Endothelial cell of umbilical vein (primary cell): Measurements from ENCODE around the gene RAD52.

Source experiments
- CTCF ChIP-seq, 2 donors: IDR thresholded peaks; 1 replicate in 1 of 2; 2 replicates in 1 of 2; pipeline ENCODE4 v1.5.1; 2011; ENCODE audit warnings: low read length in 2 of 2, mild to moderate bottlenecking in 2 of 2, moderate library complexity in 2 of 2, control low read depth in 1 of 2, inconsistent platforms in 1 of 2, low read depth in 1 of 2; ENCODE audit not compliant: insufficient read depth in 1 of 2; ENCODE audit errors: extremely low read depth in 1 of 2
- EZH2 ChIP-seq: IDR thresholded peaks from 2 replicates; pipeline ENCODE4 v1.6.1; 2012; ENCODE audit warnings: borderline replicate concordance, low read depth, mild to moderate bottlenecking, moderate library complexity, low read length, inconsistent platforms; ENCODE audit not compliant: severe bottlenecking
- FOS ChIP-seq: IDR thresholded peaks from 2 replicates; pipeline ENCODE4 v1.6.1; 2011; ENCODE audit warnings: mild to moderate bottlenecking, low read length, moderate library complexity, borderline replicate concordance; ENCODE audit not compliant: insufficient read depth
- JUN ChIP-seq: IDR thresholded peaks from 2 replicates; pipeline ENCODE4 v1.6.1; 2011; ENCODE audit warnings: borderline replicate concordance, low read depth; ENCODE audit not compliant: insufficient read length, insufficient read depth
- MAX ChIP-seq: IDR thresholded peaks from 2 replicates; pipeline ENCODE4 v1.6.1; 2011; ENCODE audit not compliant: insufficient read depth, insufficient read length
- MYC ChIP-seq: IDR thresholded peaks from one replicate; pipeline ENCODE4 v1.6.1; 2011; ENCODE audit warnings: mild to moderate bottlenecking, low read depth, low read length
- POLR2A ChIP-seq: IDR thresholded peaks from 2 replicates; pipeline ENCODE4 v1.6.1; 2012; ENCODE audit warnings: low read depth, mild to moderate bottlenecking, control low read depth, low read length
- POLR2AphosphoS5 ChIP-seq: IDR thresholded peaks from 2 replicates; pipeline ENCODE4 v1.6.1; 2012; ENCODE audit warnings: low read depth, mild to moderate bottlenecking, control low read depth, low read length, moderate library complexity; ENCODE audit not compliant: insufficient read depth

- no peak for TF ChIP-seq MYC
- no peak for TF ChIP-seq POLR2A
- TF ChIP-seq EZH2: no peak
- no peak for TF ChIP-seq CTCF (IDR thresholded peaks at IDR 0.05; ENCODE audit: extremely low read depth in 1 of 2, insufficient read depth in 1 of 2, low read depth in 1 of 2, low read length in 2 of 2)
- TF ChIP-seq JUN: no peak
- no peak for TF ChIP-seq POLR2AphosphoS5
- no peak for TF ChIP-seq MAX
- no peak for TF ChIP-seq FOS
These were observed 83.9 kb downstream of the RAD52 start for GRCh38 chr12:865614-866013.
